Lower leg skin (tissue), 3 donors: ENCODE data around the gene TNFSF18.

Source experiments
- POLR2A ChIP-seq, 2 donors: fragments of 450-650 bp; IDR thresholded peaks; one replicate each; pipeline ENCODE4 v1.6.1; 2016 to 2017; ENCODE audit warnings: antibody characterized with exemption in 2 of 2, mild to moderate bottlenecking in 1 of 2, moderate library complexity in 1 of 2
- TF ChIP-seq, protein P1 (sequence below), 3 donors: fragments of 450-650 bp; IDR thresholded peaks; one replicate each; pipeline ENCODE4 v1.5.1; 2016; ENCODE audit warnings: antibody characterized with exemption in 3 of 3, mild to moderate bottlenecking in 3 of 3, moderate library complexity in 2 of 3

DNA sequence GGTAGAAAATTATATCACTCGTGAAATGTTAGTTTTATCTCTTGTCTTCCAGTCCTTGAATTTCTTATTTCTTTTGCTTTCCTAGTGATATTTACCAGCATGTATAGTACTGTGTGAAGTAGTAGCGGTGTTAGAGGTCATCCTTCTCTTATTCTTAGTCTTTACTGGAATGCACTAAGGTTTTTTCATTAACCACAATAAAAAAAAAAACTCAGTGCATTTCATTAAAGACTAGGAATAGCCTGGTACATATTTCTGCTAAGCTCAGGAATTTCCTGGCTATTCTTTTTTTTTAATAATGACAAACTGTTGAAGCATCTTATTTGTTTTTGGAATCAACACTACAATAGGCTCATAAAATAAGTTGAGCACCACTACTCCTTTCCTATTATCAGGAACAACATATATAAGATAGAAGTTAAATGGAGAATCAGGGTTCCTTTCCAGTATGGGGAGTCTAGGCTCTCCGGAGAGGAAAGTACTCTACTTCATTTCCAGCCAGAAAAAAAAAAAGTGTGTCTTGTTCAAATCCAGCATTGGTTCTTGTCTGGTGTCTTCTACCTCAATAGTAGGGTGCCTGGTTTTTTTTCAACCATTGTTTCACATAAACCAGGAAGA, 60.0 kb downstream of the TNFSF18 start:
- TF ChIP-seq, protein P1, sequence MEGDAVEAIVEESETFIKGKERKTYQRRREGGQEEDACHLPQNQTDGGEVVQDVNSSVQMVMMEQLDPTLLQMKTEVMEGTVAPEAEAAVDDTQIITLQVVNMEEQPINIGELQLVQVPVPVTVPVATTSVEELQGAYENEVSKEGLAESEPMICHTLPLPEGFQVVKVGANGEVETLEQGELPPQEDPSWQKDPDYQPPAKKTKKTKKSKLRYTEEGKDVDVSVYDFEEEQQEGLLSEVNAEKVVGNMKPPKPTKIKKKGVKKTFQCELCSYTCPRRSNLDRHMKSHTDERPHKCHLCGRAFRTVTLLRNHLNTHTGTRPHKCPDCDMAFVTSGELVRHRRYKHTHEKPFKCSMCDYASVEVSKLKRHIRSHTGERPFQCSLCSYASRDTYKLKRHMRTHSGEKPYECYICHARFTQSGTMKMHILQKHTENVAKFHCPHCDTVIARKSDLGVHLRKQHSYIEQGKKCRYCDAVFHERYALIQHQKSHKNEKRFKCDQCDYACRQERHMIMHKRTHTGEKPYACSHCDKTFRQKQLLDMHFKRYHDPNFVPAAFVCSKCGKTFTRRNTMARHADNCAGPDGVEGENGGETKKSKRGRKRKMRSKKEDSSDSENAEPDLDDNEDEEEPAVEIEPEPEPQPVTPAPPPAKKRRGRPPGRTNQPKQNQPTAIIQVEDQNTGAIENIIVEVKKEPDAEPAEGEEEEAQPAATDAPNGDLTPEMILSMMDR (IDR thresholded peaks at IDR 0.05) = no peak
- TF ChIP-seq POLR2A (IDR thresholded peaks at IDR 0.05) = no peak
